GM10266 (cell line): Measurements from ENCODE around the gene TACC2.
"Not testable (repeated sequence)": the region's sequence is repeated elsewhere in the genome, so short reads cannot be mapped to it uniquely, and the experiment has no call there.

Source experiments
- DNase-seq: peaks from one replicate; pipeline ENCODE4 v3.0.0; 2012; ENCODE audit errors: extremely low spot score
- TF ChIP-seq, protein P1 (sequence below): IDR thresholded peaks from 2 replicates; pipeline ENCODE4 v1.5.1; 2012; ENCODE audit warnings: mild to moderate bottlenecking, low read depth; ENCODE audit not compliant: control insufficient read depth, insufficient read depth; ENCODE audit errors: missing control alignments

TACC2 gene

DNA sequence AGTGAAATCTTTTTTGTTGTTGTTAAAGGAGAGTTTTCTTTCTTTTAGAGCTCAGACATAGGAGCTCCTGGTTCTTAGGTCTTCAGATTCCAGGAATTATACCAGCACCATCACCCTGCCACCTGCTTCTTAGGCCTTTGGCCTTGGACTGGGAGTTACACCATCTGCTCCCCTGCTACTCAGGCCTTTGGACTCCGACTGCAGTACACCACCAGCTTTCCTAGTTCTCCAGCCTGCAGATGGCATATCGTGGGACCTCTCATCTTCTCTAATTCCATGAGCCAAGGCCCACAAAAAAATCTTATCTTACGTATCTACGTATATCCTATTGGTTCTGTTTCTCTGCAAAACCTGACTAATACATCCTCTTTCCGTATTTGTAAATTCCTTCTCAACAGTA lies 5.1 kb upstream of the TACC2 start:
- TF ChIP-seq, protein P1, sequence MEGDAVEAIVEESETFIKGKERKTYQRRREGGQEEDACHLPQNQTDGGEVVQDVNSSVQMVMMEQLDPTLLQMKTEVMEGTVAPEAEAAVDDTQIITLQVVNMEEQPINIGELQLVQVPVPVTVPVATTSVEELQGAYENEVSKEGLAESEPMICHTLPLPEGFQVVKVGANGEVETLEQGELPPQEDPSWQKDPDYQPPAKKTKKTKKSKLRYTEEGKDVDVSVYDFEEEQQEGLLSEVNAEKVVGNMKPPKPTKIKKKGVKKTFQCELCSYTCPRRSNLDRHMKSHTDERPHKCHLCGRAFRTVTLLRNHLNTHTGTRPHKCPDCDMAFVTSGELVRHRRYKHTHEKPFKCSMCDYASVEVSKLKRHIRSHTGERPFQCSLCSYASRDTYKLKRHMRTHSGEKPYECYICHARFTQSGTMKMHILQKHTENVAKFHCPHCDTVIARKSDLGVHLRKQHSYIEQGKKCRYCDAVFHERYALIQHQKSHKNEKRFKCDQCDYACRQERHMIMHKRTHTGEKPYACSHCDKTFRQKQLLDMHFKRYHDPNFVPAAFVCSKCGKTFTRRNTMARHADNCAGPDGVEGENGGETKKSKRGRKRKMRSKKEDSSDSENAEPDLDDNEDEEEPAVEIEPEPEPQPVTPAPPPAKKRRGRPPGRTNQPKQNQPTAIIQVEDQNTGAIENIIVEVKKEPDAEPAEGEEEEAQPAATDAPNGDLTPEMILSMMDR, result no peak
- DNase-seq, result no peak

DNA sequence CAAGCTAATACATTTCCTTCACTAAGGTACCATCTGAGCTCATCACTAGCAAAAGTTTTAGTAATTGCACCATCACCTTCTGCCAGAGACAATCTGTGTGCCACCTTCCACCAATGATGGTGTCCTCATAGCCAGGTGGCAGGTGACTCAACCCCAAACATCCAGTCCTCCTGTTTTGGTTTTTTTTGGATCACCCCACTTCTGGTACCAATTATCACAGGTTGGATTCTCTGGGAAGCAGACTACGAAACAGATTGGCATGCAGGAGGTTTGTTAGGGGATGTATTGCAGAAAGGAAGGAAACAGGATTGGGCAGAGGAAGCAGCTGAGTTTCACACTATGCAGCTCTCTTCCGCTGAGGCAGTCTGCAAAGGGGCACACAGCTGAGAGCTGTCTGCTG lies 4.5 kb upstream of the TACC2 start:
- no peak for DNase-seq
- TF ChIP-seq, protein P1, result no peak

DNA sequence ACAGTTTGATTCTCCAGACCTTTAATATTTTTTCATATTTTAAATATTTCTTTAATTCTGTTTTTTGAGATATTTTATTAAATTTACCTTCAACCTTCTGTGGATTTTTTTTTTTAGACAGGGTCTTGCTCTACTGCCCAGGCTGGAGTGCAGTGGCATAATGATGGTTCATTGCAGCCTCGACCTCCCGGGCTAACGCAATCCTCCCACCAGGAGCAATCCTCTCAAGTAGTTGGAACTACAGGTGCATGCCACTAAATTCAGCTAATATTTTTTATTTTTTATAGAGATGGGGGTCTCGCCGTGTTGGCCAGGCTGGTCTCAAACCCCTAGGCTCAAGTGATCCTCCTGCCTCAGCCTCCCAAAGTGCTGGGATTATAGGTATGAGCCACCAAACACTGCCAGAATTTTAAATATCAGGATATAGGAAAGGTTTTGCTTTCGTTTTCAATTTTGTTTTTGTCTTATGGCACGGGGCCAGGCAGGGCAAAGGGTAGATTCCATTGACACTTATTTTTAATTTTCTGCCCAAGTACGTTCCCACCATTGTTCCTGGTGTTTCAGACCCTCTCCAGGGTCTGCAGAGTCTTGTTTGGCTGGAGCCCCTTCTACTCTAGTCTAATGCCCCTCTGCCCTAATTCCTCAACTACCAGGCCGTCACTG lies 1.2 kb downstream of the TACC2 start:
- DNase-seq, result no peak
- TF ChIP-seq, protein P1, result no peak

DNA sequence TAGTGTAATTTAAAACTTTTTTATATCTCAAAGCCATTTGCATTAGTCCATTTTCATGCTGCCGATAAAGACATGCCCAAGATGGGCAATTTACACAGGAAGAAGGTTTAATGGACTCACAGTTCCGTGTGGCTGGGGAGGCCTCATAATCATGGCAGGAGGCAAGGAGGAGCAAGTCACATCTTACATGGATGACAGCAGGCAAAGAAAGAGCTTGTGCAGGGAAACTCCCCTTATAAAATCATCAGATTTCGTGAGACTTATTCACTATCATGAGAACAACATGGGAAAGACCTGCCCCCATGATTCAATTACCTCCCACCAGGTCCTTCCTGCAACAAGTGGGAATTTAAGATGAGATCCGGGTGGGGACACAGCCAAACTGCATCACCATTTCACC lies 2.8 kb downstream of the TACC2 start:
- not testable (repeated sequence) for DNase-seq

DNA sequence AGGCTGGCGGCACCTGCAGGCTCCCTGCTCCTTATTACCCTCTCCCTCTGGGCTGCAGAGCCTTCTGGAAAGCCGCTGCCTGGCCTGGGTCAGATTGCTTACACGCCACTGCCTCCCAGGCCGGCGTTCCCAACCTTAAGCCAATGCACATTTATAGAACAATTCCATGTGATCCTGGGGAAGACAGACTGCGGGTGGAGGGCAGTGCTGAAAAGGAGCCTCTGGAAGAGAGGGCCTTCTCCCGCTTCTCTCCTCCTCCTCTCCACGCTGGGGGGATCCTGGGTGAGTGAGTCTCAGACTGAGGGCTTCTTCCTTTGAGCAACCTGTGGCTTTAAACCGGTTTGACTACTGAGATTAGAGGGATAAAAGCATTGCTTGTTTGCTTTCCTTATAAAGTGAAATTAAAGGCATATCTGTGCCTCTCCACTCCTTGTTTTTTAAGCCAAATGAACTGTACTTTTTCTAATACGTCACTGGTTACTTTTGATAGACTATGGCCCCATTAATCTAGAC lies 5.5 kb downstream of the TACC2 start:
- TF ChIP-seq, protein P1, result no peak
- DNase-seq, result no peak

DNA sequence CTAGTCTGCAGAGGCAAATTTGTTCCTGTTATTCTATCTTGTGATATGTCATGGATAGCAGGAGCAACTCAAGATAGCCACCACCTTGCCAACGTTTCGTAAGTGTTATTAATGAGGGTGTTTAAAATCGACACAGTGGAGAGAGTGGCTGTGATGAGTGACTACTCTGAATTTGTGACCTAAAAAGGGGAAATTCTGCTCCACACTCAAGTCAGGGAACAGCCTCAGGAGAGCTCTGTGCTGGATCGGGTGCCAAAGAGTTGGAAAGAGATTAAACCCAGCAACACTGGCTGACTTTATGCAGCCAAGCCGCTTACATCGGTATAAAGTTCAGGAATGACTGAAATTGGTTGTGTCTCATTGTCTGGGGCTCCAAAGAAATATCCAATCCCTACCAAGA lies 9.5 kb downstream of the TACC2 start:
- DNase-seq, result no peak
- TF ChIP-seq, protein P1, result no peak

DNA sequence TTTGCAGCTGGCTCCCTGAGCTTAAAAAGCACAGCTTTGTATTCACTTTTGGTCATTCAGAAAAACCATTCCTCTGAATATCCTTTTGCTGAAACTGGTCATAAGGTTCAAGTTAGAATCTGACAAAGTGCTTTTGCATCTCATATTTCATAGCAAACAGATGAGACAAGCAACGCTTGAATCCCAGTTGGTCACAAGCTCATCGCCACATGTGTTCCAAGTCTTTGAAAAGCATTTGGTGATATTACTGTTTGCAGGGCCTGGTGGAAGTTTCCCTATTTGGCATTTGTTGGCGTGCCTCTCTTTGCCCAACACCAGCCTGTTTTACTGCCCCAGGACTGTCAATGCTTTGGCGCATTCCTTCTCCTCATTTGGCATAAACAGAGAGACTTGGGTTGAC lies 10.3 kb downstream of the TACC2 start:
- TF ChIP-seq, protein P1, result no peak
- no peak for DNase-seq

DNA sequence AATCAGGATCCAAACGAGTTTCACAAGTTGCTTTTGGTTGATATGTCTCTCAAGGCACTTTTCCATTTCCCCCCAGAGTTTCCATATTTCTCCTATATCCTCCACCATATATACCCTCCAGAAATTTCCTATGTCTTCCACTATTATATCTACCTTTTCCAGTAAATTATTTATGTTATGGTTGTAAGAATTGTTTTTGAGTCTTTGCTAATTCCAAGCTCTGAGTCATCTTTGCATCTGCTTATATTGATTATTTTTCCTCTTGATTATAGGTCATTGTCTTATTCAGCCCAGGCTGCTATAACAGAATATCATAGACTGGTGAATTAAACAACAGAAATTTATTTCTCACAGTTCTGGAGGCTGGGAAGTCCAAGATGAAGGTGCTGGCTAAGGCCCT lies 12.7 kb downstream of the TACC2 start:
- DNase-seq, result no peak
- TF ChIP-seq, protein P1, result no peak
